ENCODE results near the gene EML4.

EML4 gene

GRCh38 chr2:42310007-42310515 lies 140.9 kb downstream of the EML4 start:
- Histone ChIP-seq H3K4me1 (ENCODE audit: control extremely low read depth in 1 of 4, control insufficient read depth in 4 of 4, insufficient read depth in 4 of 4, low read length in 3 of 4) (peaks cover 0 to 8% (median 0%) of the 10 kb centered on the region in 4 experiments), H3K36me3 (ENCODE audit: control insufficient read depth in 4 of 4, insufficient read depth in 4 of 4, low read length in 3 of 4) (peaks cover 0 to 6% (median 0%) of the 10 kb centered on the region in 4 experiments), H3K9me3 (ENCODE audit: control extremely low read depth in 1 of 5, control insufficient read depth in 4 of 5, insufficient read depth in 2 of 5, low read depth in 1 of 5, low read length in 4 of 5) (no peaks in the 10 kb centered on the region), H3K4me3 (ENCODE audit: control insufficient read depth in 1 of 7, extremely low read depth in 1 of 7, insufficient read depth in 4 of 7, low read depth in 2 of 7, low read length in 6 of 7) (no peak overlapping the region), H3K27ac (ENCODE audit: insufficient read depth in 1 of 2, low read depth in 1 of 2, low read length in 2 of 2, poor library complexity in 1 of 2, severe bottlenecking in 2 of 2) (no peak overlapping the region), H3K27me3 (replicated peaks in 2 of 5; ENCODE audit: control insufficient read depth in 4 of 5, insufficient read depth in 5 of 5, low read length in 4 of 5) (no peaks in the 10 kb centered on the region)
- CTCF ChIA-PET: no interaction called here
- POLR2A ChIA-PET: no interaction called here
- DNase-seq: no peak
- 100% methylated on average over 1 of the region's 1 CpG for WGBS (ENCODE audit: insufficient coverage)

- POLR2A ChIA-PET: no interaction called here
These were observed 143.0 kb downstream of the EML4 start for GRCh38 chr2:42312106-42312505.

GRCh38 chr2:42314892-42315468 lies 145.8 kb downstream of the EML4 start:
- H3K27ac ChIP-seq (ENCODE audit: insufficient read depth in 1 of 2, low read depth in 1 of 2, low read length in 2 of 2, poor library complexity in 1 of 2, severe bottlenecking in 2 of 2): no peak overlapping the region
- H3K4me1 ChIP-seq (ENCODE audit: control extremely low read depth in 1 of 4, control insufficient read depth in 4 of 4, insufficient read depth in 4 of 4, low read length in 3 of 4): peaks cover 0 to 6% (median 0%) of the 10 kb centered on the region in 4 experiments
- ChIA-PET POLR2A (no interaction called here), CTCF (no interaction called here)
- H3K9me3 ChIP-seq (ENCODE audit: control extremely low read depth in 1 of 5, control insufficient read depth in 4 of 5, insufficient read depth in 2 of 5, low read depth in 1 of 5, low read length in 4 of 5): no peaks in the 10 kb centered on the region
- DNase-seq: no peak
- peaks cover 3 to 18% (median 7%) of the 10 kb centered on the region in 4 experiments for H3K36me3 ChIP-seq (ENCODE audit: control insufficient read depth in 4 of 4, insufficient read depth in 4 of 4, low read length in 3 of 4)
- WGBS (ENCODE audit: insufficient coverage): no CpG with 5 or more reads among the region's 3 CpGs
- no peaks in the 10 kb centered on the region for H3K27me3 ChIP-seq (replicated peaks in 2 of 5; ENCODE audit: control insufficient read depth in 4 of 5, insufficient read depth in 5 of 5, low read length in 4 of 5)
- H3K4me3 ChIP-seq (ENCODE audit: control insufficient read depth in 1 of 7, extremely low read depth in 1 of 7, insufficient read depth in 4 of 7, low read depth in 2 of 7, low read length in 6 of 7): no peak overlapping the region

More at GRCh38 chr2:42312106-42312505, 143.0 kb downstream of the EML4 start:
- Histone ChIP-seq H3K36me3 (ENCODE audit: control insufficient read depth in 4 of 4, insufficient read depth in 4 of 4, low read length in 3 of 4) (peaks cover 0 to 7% (median 4%) of the 10 kb centered on the region in 4 experiments), H3K27me3 (replicated peaks in 2 of 5; ENCODE audit: control insufficient read depth in 4 of 5, insufficient read depth in 5 of 5, low read length in 4 of 5) (no peaks in the 10 kb centered on the region), H3K4me1 (ENCODE audit: control extremely low read depth in 1 of 4, control insufficient read depth in 4 of 4, insufficient read depth in 4 of 4, low read length in 3 of 4) (peaks cover 0 to 6% (median 0%) of the 10 kb centered on the region in 4 experiments), H3K4me3 (ENCODE audit: control insufficient read depth in 1 of 7, extremely low read depth in 1 of 7, insufficient read depth in 4 of 7, low read depth in 2 of 7, low read length in 6 of 7) (no peak overlapping the region), H3K27ac (ENCODE audit: insufficient read depth in 1 of 2, low read depth in 1 of 2, low read length in 2 of 2, poor library complexity in 1 of 2, severe bottlenecking in 2 of 2) (no peak overlapping the region), H3K9me3 (ENCODE audit: control extremely low read depth in 1 of 5, control insufficient read depth in 4 of 5, insufficient read depth in 2 of 5, low read depth in 1 of 5, low read length in 4 of 5) (no peaks in the 10 kb centered on the region)
- WGBS (ENCODE audit: insufficient coverage): no CpG with 5 or more reads among the region's 4 CpGs
- DNase-seq: no peak
- CTCF ChIA-PET: no interaction called here

- Histone ChIP-seq H3K27ac (ENCODE audit: insufficient read depth in 1 of 2, low read depth in 1 of 2, low read length in 2 of 2, poor library complexity in 1 of 2, severe bottlenecking in 2 of 2) (no peak overlapping the region), H3K4me1 (ENCODE audit: control extremely low read depth in 1 of 4, control insufficient read depth in 4 of 4, insufficient read depth in 4 of 4, low read length in 3 of 4) (peaks cover 0 to 6% (median 0%) of the 10 kb centered on the region in 4 experiments), H3K36me3 (ENCODE audit: control insufficient read depth in 4 of 4, insufficient read depth in 4 of 4, low read length in 3 of 4) (peaks cover 3 to 19% (median 9%) of the 10 kb centered on the region in 4 experiments), H3K4me3 (ENCODE audit: control insufficient read depth in 1 of 7, extremely low read depth in 1 of 7, insufficient read depth in 4 of 7, low read depth in 2 of 7, low read length in 6 of 7) (no peak overlapping the region), H3K9me3 (ENCODE audit: control extremely low read depth in 1 of 5, control insufficient read depth in 4 of 5, insufficient read depth in 2 of 5, low read depth in 1 of 5, low read length in 4 of 5) (no peaks in the 10 kb centered on the region), H3K27me3 (replicated peaks in 2 of 5; ENCODE audit: control insufficient read depth in 4 of 5, insufficient read depth in 5 of 5, low read length in 4 of 5) (no peaks in the 10 kb centered on the region)
- CTCF ChIA-PET: interaction anchor here (0.8 to 1.3 kb wide), 2 partner anchors 11 to 13 kb away, joined by 3 to 4 read pairs; no protein-coding TSS in a partner anchor
- POLR2A ChIA-PET: no interaction called here
- DNase-seq: no peak
- WGBS (ENCODE audit: insufficient coverage): 100% methylated on average over 4 of the region's 6 CpGs
These were observed 146.8 kb downstream of the EML4 start for GRCh38 chr2:42315844-42316470.

GRCh38 chr2:42316910-42317309 lies 147.8 kb downstream of the EML4 start:
- WGBS (ENCODE audit: insufficient coverage): 76% methylated on average over 3 of the region's 3 CpGs
- no peak for DNase-seq
- CTCF ChIA-PET: interaction anchor here (1.3 kb wide), 1 partner anchor 10 kb away, joined by 4 read pairs; no protein-coding TSS in a partner anchor
- Histone ChIP-seq H3K27ac (ENCODE audit: insufficient read depth in 1 of 2, low read depth in 1 of 2, low read length in 2 of 2, poor library complexity in 1 of 2, severe bottlenecking in 2 of 2) (no peak overlapping the region), H3K36me3 (ENCODE audit: control insufficient read depth in 4 of 4, insufficient read depth in 4 of 4, low read length in 3 of 4) (peaks cover 3 to 24% (median 9%) of the 10 kb centered on the region in 4 experiments), H3K4me3 (ENCODE audit: control insufficient read depth in 1 of 7, extremely low read depth in 1 of 7, insufficient read depth in 4 of 7, low read depth in 2 of 7, low read length in 6 of 7) (no peak overlapping the region), H3K27me3 (replicated peaks in 2 of 5; ENCODE audit: control insufficient read depth in 4 of 5, insufficient read depth in 5 of 5, low read length in 4 of 5) (no peaks in the 10 kb centered on the region), H3K4me1 (ENCODE audit: control extremely low read depth in 1 of 4, control insufficient read depth in 4 of 4, insufficient read depth in 4 of 4, low read length in 3 of 4) (peaks cover 0 to 6% (median 0%) of the 10 kb centered on the region in 4 experiments), H3K9me3 (ENCODE audit: control extremely low read depth in 1 of 5, control insufficient read depth in 4 of 5, insufficient read depth in 2 of 5, low read depth in 1 of 5, low read length in 4 of 5) (no peaks in the 10 kb centered on the region)
- POLR2A ChIA-PET: interaction anchor here (0.6 kb wide), 1 partner anchor 93 kb away, joined by 3 read pairs; no protein-coding TSS in a partner anchor

- no peak for DNase-seq
- peaks cover 3 to 24% (median 9%) of the 10 kb centered on the region in 4 experiments for H3K36me3 ChIP-seq (ENCODE audit: control insufficient read depth in 4 of 4, insufficient read depth in 4 of 4, low read length in 3 of 4)
- H3K27me3 ChIP-seq (replicated peaks in 2 of 5; ENCODE audit: control insufficient read depth in 4 of 5, insufficient read depth in 5 of 5, low read length in 4 of 5): no peaks in the 10 kb centered on the region
- WGBS (ENCODE audit: insufficient coverage): 96% methylated on average over 3 of the region's 3 CpGs
- H3K9me3 ChIP-seq (ENCODE audit: control extremely low read depth in 1 of 5, control insufficient read depth in 4 of 5, insufficient read depth in 2 of 5, low read depth in 1 of 5, low read length in 4 of 5): no peaks in the 10 kb centered on the region
- CTCF ChIA-PET: no interaction called here
- H3K4me1 ChIP-seq (ENCODE audit: control extremely low read depth in 1 of 4, control insufficient read depth in 4 of 4, insufficient read depth in 4 of 4, low read length in 3 of 4): peaks cover 0 to 6% (median 0%) of the 10 kb centered on the region in 4 experiments
- POLR2A ChIA-PET: interaction anchor here (0.6 kb wide), 1 partner anchor 92 kb away, joined by 3 read pairs; no protein-coding TSS in a partner anchor
- no peak overlapping the region for H3K4me3 ChIP-seq (ENCODE audit: control insufficient read depth in 1 of 7, extremely low read depth in 1 of 7, insufficient read depth in 4 of 7, low read depth in 2 of 7, low read length in 6 of 7)
- H3K27ac ChIP-seq (ENCODE audit: insufficient read depth in 1 of 2, low read depth in 1 of 2, low read length in 2 of 2, poor library complexity in 1 of 2, severe bottlenecking in 2 of 2): no peak overlapping the region
These were observed 148.3 kb downstream of the EML4 start for GRCh38 chr2:42317486-42317885.

GRCh38 chr2:42317945-42318344 lies 148.8 kb downstream of the EML4 start:
- ChIA-PET POLR2A (no interaction called here), CTCF (no interaction called here)
- no peak for DNase-seq
- H3K27me3 ChIP-seq (replicated peaks in 2 of 5; ENCODE audit: control insufficient read depth in 4 of 5, insufficient read depth in 5 of 5, low read length in 4 of 5): no peaks in the 10 kb centered on the region
- no peaks in the 10 kb centered on the region for H3K9me3 ChIP-seq (ENCODE audit: control extremely low read depth in 1 of 5, control insufficient read depth in 4 of 5, insufficient read depth in 2 of 5, low read depth in 1 of 5, low read length in 4 of 5)
- H3K4me1 ChIP-seq (ENCODE audit: control extremely low read depth in 1 of 4, control insufficient read depth in 4 of 4, insufficient read depth in 4 of 4, low read length in 3 of 4): peaks cover 0 to 6% (median 0%) of the 10 kb centered on the region in 4 experiments
- H3K27ac ChIP-seq (ENCODE audit: insufficient read depth in 1 of 2, low read depth in 1 of 2, low read length in 2 of 2, poor library complexity in 1 of 2, severe bottlenecking in 2 of 2): no peak overlapping the region
- no peak overlapping the region for H3K4me3 ChIP-seq (ENCODE audit: control insufficient read depth in 1 of 7, extremely low read depth in 1 of 7, insufficient read depth in 4 of 7, low read depth in 2 of 7, low read length in 6 of 7)
- peaks cover 3 to 24% (median 9%) of the 10 kb centered on the region in 4 experiments for H3K36me3 ChIP-seq (ENCODE audit: control insufficient read depth in 4 of 4, insufficient read depth in 4 of 4, low read length in 3 of 4)
